Panc1 (cell line): Measurements from ENCODE around the gene DMGDH. TPM values are rescaled to one million over a fixed set of nuclear protein-coding genes. Genes with fewer than 3 reads are reported as not detected.
A peak's percentile ranks its signal among the peaks of the same experiment; 100 is the strongest.

Experiments used
- ATAC-seq: fragments of 200-7000 bp; cut with Tn5 transposase; 2 replicates; pipeline ENCODE4 v1.9.1; 2020; ENCODE audit warnings: mild to moderate bottlenecking, moderate library complexity
- BruUV-seq: library from RNA; stranded (reverse); fragments of 400-500 nt; replicated peaks from 2 replicates; lab custom pipeline; 2021; lab: Mats Ljungman, UMichigan
- CTCF ChIA-PET: fragments of 300-600 bp; sonication (Branson Sonifier 250); formaldehyde crosslinking; loops from one replicate; lab custom pipeline; 2022; ENCODE audit warnings: antibody characterized with exemption; lab: Charles Lee
- POLR2A ChIA-PET: fragments of 300-600 bp; sonication (Branson Sonifier 250); formaldehyde crosslinking; loops from one replicate; lab custom pipeline; 2022; ENCODE audit warnings: antibody characterized with exemption; lab: Charles Lee
- DNase-seq: peaks from one replicate; pipeline ENCODE4 v3.0.0-alpha.2; 2010; ENCODE audit warnings: low read depth, low spot score
- H3K27ac ChIP-seq: 2 replicates; pipeline ENCODE4 v1.5.1; 2011; ENCODE audit warnings: mild to moderate bottlenecking, low read length, inconsistent platforms
- H3K27me3 ChIP-seq: fragments of 200-500 bp; sonication (Bioruptor generic); 2 replicates; pipeline ENCODE4 v1.6.0; 2014; ENCODE audit warnings: low read length, inconsistent platforms; ENCODE audit not compliant: control insufficient read depth, insufficient read depth
- H3K36me3 ChIP-seq: fragments of 200-500 bp; sonication (Bioruptor generic); 2 replicates; pipeline ENCODE4 v1.5.1; 2014; ENCODE audit warnings: inconsistent platforms, mild to moderate bottlenecking, low read length, moderate library complexity; ENCODE audit not compliant: control insufficient read depth, insufficient read depth
- H3K4me1 ChIP-seq: 2 replicates; pipeline ENCODE4 v1.5.1; 2011; ENCODE audit warnings: inconsistent platforms, mild to moderate bottlenecking, low read length, moderate library complexity; ENCODE audit not compliant: control insufficient read depth, insufficient read depth
- H3K4me3 ChIP-seq, 2 experiments: 2 replicates each; pipeline ENCODE4 v1.5.1; 2011 to 2012; ENCODE audit warnings: low read depth in 2 of 2, low read length in 2 of 2, mild to moderate bottlenecking in 2 of 2, inconsistent platforms in 1 of 2, moderate library complexity in 1 of 2
- H3K9me3 ChIP-seq: fragments of 200-500 bp; sonication (Bioruptor generic); 2 replicates; pipeline ENCODE4 v1.5.1; 2014; ENCODE audit warnings: low read depth, mild to moderate bottlenecking, inconsistent platforms, low read length, moderate library complexity; ENCODE audit not compliant: control insufficient read depth, insufficient read depth
- POLR2AphosphoS5 ChIP-seq: IDR thresholded peaks from 2 replicates; pipeline ENCODE4 v1.6.1; 2012; ENCODE audit warnings: mild to moderate bottlenecking, low read depth, low read length, moderate library complexity
- SIN3A ChIP-seq: IDR thresholded peaks from 2 replicates; pipeline ENCODE4 v1.6.1; 2012; ENCODE audit warnings: low read depth, mild to moderate bottlenecking, low read length, moderate library complexity, borderline replicate concordance; ENCODE audit not compliant: insufficient read depth
- TCF7L2 ChIP-seq: IDR thresholded peaks from 2 replicates; pipeline ENCODE4 v1.6.1; 2011; ENCODE audit warnings: mild to moderate bottlenecking, low read depth, low read length, inconsistent platforms
- in situ Hi-C: cut with HindIII; loops from 2 replicates; pipeline ENCODE4 v1.10.0; 2016; ENCODE audit warnings: low sequenced_read_pairs, low pct_unique_long_range_greater_than_20kb
- intact Hi-C: fragments of 100-400 bp; cut with micrococcal nuclease; formaldehyde crosslinking; loops from one replicate; pipeline ENCODE4 v1.10.0; 2022; ENCODE audit not compliant: unreplicated experiment
- total RNA-seq: library from RNA; stranded (reverse); gene quantifications from one replicate; pipeline ENCODE4 v1.2.1, GENCODE V29; 2021; ENCODE audit not compliant: unreplicated experiment
- TF ChIP-seq, protein P1 (sequence below): fragments of 450-650 bp; IDR thresholded peaks from 2 replicates; pipeline ENCODE4 v1.5.1; 2017; ENCODE audit warnings: mild to moderate bottlenecking
- TF ChIP-seq, protein P2 (sequence below), 2 experiments: IDR thresholded peaks; 2 replicates each; pipeline ENCODE4 v1.6.1; 2011 to 2012; ENCODE audit warnings: low read depth in 2 of 2, control low read depth in 1 of 2, low read length in 1 of 2, mild to moderate bottlenecking in 1 of 2, moderate library complexity in 1 of 2; ENCODE audit not compliant: insufficient read depth in 1 of 2

The DMGDH gene
- total RNA-seq, 1 experiment from 2014 or later = 0.54 TPM

DNA sequence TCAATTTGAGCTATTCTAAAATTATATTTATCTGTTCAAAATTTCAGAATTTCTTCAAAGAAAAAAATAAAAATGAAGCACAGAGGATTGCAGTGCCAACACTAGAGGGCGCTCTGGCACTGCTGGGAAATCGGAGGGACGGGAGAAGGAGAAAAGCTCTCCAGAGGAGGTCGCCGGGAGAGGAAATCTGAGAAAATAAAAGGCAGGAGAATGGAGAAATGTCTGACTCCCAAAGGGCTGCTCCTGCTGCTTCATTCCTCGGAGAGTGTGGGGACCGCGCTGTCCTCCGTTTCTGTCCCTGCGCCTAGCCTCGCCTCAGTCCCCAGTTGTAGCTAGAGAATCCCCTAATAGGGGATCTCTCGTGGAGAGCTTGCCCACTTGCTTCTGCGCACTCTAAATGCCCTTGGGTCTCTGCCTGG, 44.4 kb downstream of the DMGDH start:
- BruUV-seq = no TSS peak
- Histone ChIP-seq H3K4me1 (0 out of 2 replicates have a peak, but pooled peaks cover 3% of the 10 kb centered on the region), H3K27me3 (peaks cover 43% of the 10 kb centered on the region), H3K27ac (no peak overlapping the region), H3K9me3 (no peaks in the 10 kb centered on the region), H3K4me3 (peak overlapping the region in 1 of 2 experiments; percentile 24; a peak in 2 of 4 replicates), H3K36me3 (no peaks in the 10 kb centered on the region)
- CTCF ChIA-PET = interaction anchor here (0.5 to 2.2 kb wide), 12 partner anchors 10 to 444 kb away, joined by 3 to 94 read pairs (median 4); no protein-coding TSS in a partner anchor
- DNase-seq (no peak), ATAC-seq (peak; percentile 76)
- in situ Hi-C loops (no loop called here), intact Hi-C loops (loop anchor here (1.0 to 10.0 kb wide), 2 partner anchors 108 to 830 kb away; no protein-coding TSS in a partner anchor)
- TF ChIP-seq, protein P1, sequence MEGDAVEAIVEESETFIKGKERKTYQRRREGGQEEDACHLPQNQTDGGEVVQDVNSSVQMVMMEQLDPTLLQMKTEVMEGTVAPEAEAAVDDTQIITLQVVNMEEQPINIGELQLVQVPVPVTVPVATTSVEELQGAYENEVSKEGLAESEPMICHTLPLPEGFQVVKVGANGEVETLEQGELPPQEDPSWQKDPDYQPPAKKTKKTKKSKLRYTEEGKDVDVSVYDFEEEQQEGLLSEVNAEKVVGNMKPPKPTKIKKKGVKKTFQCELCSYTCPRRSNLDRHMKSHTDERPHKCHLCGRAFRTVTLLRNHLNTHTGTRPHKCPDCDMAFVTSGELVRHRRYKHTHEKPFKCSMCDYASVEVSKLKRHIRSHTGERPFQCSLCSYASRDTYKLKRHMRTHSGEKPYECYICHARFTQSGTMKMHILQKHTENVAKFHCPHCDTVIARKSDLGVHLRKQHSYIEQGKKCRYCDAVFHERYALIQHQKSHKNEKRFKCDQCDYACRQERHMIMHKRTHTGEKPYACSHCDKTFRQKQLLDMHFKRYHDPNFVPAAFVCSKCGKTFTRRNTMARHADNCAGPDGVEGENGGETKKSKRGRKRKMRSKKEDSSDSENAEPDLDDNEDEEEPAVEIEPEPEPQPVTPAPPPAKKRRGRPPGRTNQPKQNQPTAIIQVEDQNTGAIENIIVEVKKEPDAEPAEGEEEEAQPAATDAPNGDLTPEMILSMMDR = peak; percentile 97
- no peak for TF ChIP-seq POLR2AphosphoS5
- POLR2A ChIA-PET = no interaction called here

DNA sequence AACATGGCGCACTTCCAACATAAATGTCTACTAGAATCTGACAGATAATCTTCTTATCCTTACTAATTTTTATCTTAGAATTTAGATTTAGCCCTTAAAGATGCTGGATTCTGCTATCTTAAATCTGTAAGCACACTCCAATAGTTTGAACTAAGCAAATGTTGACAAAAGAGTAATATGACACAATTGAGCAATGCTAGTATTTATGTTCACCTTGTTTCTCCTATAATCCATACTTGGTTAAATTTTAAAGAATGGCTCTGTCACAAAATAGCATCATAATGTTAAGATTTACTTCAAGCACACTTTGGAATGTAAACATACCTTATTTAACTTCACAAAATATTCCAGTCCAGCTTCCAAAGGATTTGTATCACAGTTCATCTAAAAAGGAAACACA, 45.5 kb downstream of the DMGDH start:
- peaks cover 37% of the 10 kb centered on the region for H3K27me3 ChIP-seq
- no peak for DNase-seq
- ChIA-PET CTCF (interaction anchor here (2.2 kb wide), 1 partner anchor 108 kb away, joined by 94 read pairs; no protein-coding TSS in a partner anchor), POLR2A (no interaction called here)
- in situ Hi-C loops = no loop called here
- H3K9me3 ChIP-seq = no peaks in the 10 kb centered on the region
- 0 out of 2 replicates have a peak, but pooled peaks cover 3% of the 10 kb centered on the region for H3K4me1 ChIP-seq
- no TSS peak for BruUV-seq
- no peak overlapping the region for H3K4me3 ChIP-seq
- H3K27ac ChIP-seq = no peak overlapping the region
- TF ChIP-seq TCF7L2 (no peak), POLR2AphosphoS5 (no peak), SIN3A (no peak)
- TF ChIP-seq, protein P2, sequence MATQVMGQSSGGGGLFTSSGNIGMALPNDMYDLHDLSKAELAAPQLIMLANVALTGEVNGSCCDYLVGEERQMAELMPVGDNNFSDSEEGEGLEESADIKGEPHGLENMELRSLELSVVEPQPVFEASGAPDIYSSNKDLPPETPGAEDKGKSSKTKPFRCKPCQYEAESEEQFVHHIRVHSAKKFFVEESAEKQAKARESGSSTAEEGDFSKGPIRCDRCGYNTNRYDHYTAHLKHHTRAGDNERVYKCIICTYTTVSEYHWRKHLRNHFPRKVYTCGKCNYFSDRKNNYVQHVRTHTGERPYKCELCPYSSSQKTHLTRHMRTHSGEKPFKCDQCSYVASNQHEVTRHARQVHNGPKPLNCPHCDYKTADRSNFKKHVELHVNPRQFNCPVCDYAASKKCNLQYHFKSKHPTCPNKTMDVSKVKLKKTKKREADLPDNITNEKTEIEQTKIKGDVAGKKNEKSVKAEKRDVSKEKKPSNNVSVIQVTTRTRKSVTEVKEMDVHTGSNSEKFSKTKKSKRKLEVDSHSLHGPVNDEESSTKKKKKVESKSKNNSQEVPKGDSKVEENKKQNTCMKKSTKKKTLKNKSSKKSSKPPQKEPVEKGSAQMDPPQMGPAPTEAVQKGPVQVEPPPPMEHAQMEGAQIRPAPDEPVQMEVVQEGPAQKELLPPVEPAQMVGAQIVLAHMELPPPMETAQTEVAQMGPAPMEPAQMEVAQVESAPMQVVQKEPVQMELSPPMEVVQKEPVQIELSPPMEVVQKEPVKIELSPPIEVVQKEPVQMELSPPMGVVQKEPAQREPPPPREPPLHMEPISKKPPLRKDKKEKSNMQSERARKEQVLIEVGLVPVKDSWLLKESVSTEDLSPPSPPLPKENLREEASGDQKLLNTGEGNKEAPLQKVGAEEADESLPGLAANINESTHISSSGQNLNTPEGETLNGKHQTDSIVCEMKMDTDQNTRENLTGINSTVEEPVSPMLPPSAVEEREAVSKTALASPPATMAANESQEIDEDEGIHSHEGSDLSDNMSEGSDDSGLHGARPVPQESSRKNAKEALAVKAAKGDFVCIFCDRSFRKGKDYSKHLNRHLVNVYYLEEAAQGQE (IDR thresholded peaks at IDR 0.05; ENCODE audit: insufficient read depth in 1 of 2, low read depth in 2 of 2, low read length in 1 of 2) = no peak
- TF ChIP-seq, protein P1 = no peak
- intact Hi-C loops = loop anchor here (5.0 to 10.0 kb wide), 3 partner anchors 88 to 831 kb away; partner anchors contain the start of gene BHMT
- no peaks in the 10 kb centered on the region for H3K36me3 ChIP-seq
- no peak for ATAC-seq
